Neuron (in vitro differentiated cells): ENCODE data around the gene PPP1R3C.

Source experiments
- H2AFZ ChIP-seq: one replicate; pipeline ENCODE4 v1.6.1; 2013; ENCODE audit warnings: low read depth, mild to moderate bottlenecking, inconsistent platforms, low read length, moderate library complexity
- H3K27me3 ChIP-seq: one replicate; pipeline ENCODE4 v1.6.1; 2013; ENCODE audit warnings: low read length; ENCODE audit not compliant: insufficient read depth
- H3K36me3 ChIP-seq: one replicate; pipeline ENCODE4 v1.6.1; 2013; ENCODE audit warnings: low read length; ENCODE audit not compliant: insufficient read depth
- H3K4me1 ChIP-seq: one replicate; pipeline ENCODE4 v1.6.1; 2013; ENCODE audit warnings: low read length; ENCODE audit not compliant: insufficient read depth
- H3K4me3 ChIP-seq: 2 replicates; pipeline ENCODE4 v1.5.1; 2013; ENCODE audit warnings: mild to moderate bottlenecking, low read length, moderate library complexity
- H3K9me3 ChIP-seq: one replicate; pipeline ENCODE4 v1.6.1; 2013; ENCODE audit warnings: low read length

Gene PPP1R3C

GRCh38 chr10:91632671-91633550 lies at the start of gene PPP1R3C:
Gene PPP1R3C, minus strand, starts transcription at chr10:91633071. Its CDS starts 102 bp downstream, at chr10:91632969.
- H3K27me3 ChIP-seq, result no peaks in the 10 kb centered on the region
- peak within 1 kb of the TSS; percentile 91 for H2AFZ ChIP-seq
- peaks cover 2% of the 10 kb centered on the region for H3K9me3 ChIP-seq
- no peaks in the 10 kb centered on the region for H3K4me1 ChIP-seq
- H3K36me3 ChIP-seq, result no peaks in the 10 kb centered on the region
- peak within 1 kb of the TSS; percentile 58 for H3K4me3 ChIP-seq

GRCh38 chr10:91681361-91682276 lies 48.7 kb upstream of the PPP1R3C start:
- Histone ChIP-seq H3K4me1 (peaks cover 3% of the 10 kb centered on the region), H3K4me3 (no peak overlapping the region), H3K36me3 (no peaks in the 10 kb centered on the region), H2AFZ (no peak overlapping the region), H3K27me3 (peaks cover 8% of the 10 kb centered on the region), H3K9me3 (no peaks in the 10 kb centered on the region)

- no peak overlapping the region for H3K4me3 ChIP-seq
- peaks cover 3% of the 10 kb centered on the region for H3K4me1 ChIP-seq
- peaks cover 8% of the 10 kb centered on the region for H3K27me3 ChIP-seq
- no peak overlapping the region for H2AFZ ChIP-seq
- no peaks in the 10 kb centered on the region for H3K36me3 ChIP-seq
- H3K9me3 ChIP-seq, result no peaks in the 10 kb centered on the region
These were observed 47.6 kb upstream of the PPP1R3C start for GRCh38 chr10:91680487-91680886.

GRCh38 chr10:91679296-91679695 lies 46.4 kb upstream of the PPP1R3C start:
- H3K4me3 ChIP-seq, result no peak overlapping the region
- H3K4me1 ChIP-seq, result peaks cover 3% of the 10 kb centered on the region
- no peaks in the 10 kb centered on the region for H3K36me3 ChIP-seq
- H3K27me3 ChIP-seq, result peaks cover 8% of the 10 kb centered on the region
- H3K9me3 ChIP-seq, result no peaks in the 10 kb centered on the region
- no peak overlapping the region for H2AFZ ChIP-seq

GRCh38 chr10:91677911-91678310 lies 45.0 kb upstream of the PPP1R3C start:
- Histone ChIP-seq H3K4me3 (no peak overlapping the region), H3K9me3 (no peaks in the 10 kb centered on the region), H3K4me1 (no peaks in the 10 kb centered on the region), H3K27me3 (peaks cover 8% of the 10 kb centered on the region), H2AFZ (no peak overlapping the region), H3K36me3 (no peaks in the 10 kb centered on the region)

GRCh38 chr10:91672021-91672608 lies 39.2 kb upstream of the PPP1R3C start:
- Histone ChIP-seq H2AFZ (no peak overlapping the region), H3K36me3 (no peaks in the 10 kb centered on the region), H3K27me3 (no peaks in the 10 kb centered on the region), H3K4me3 (no peak overlapping the region), H3K4me1 (peaks cover 9% of the 10 kb centered on the region), H3K9me3 (no peaks in the 10 kb centered on the region)

GRCh38 chr10:91668913-91669312 lies 36.0 kb upstream of the PPP1R3C start:
- Histone ChIP-seq H3K27me3 (no peaks in the 10 kb centered on the region), H3K9me3 (no peaks in the 10 kb centered on the region), H3K36me3 (no peaks in the 10 kb centered on the region), H3K4me1 (peaks cover 9% of the 10 kb centered on the region), H2AFZ (no peak overlapping the region), H3K4me3 (no peak overlapping the region)

GRCh38 chr10:91665842-91666241 lies 33.0 kb upstream of the PPP1R3C start:
- no peak overlapping the region for H2AFZ ChIP-seq
- H3K4me1 ChIP-seq, result no peaks in the 10 kb centered on the region
- peaks cover 3% of the 10 kb centered on the region for H3K27me3 ChIP-seq
- H3K4me3 ChIP-seq, result no peak overlapping the region
- no peaks in the 10 kb centered on the region for H3K9me3 ChIP-seq
- no peaks in the 10 kb centered on the region for H3K36me3 ChIP-seq

- no peaks in the 10 kb centered on the region for H3K9me3 ChIP-seq
- H3K36me3 ChIP-seq, result no peaks in the 10 kb centered on the region
- H2AFZ ChIP-seq, result no peak overlapping the region
- H3K4me3 ChIP-seq, result no peak overlapping the region
- peaks cover 3% of the 10 kb centered on the region for H3K27me3 ChIP-seq
- H3K4me1 ChIP-seq, result no peaks in the 10 kb centered on the region
These were observed 31.6 kb upstream of the PPP1R3C start for GRCh38 chr10:91664426-91664825.

GRCh38 chr10:91662993-91663392 lies 30.1 kb upstream of the PPP1R3C start:
- no peaks in the 10 kb centered on the region for H3K36me3 ChIP-seq
- H2AFZ ChIP-seq, result no peak overlapping the region
- no peak overlapping the region for H3K4me3 ChIP-seq
- no peaks in the 10 kb centered on the region for H3K4me1 ChIP-seq
- H3K9me3 ChIP-seq, result no peaks in the 10 kb centered on the region
- peaks cover 3% of the 10 kb centered on the region for H3K27me3 ChIP-seq

- no peaks in the 10 kb centered on the region for H3K36me3 ChIP-seq
- no peak overlapping the region for H2AFZ ChIP-seq
- peaks cover 9% of the 10 kb centered on the region for H3K4me1 ChIP-seq
- no peaks in the 10 kb centered on the region for H3K27me3 ChIP-seq
- no peak overlapping the region for H3K4me3 ChIP-seq
- no peaks in the 10 kb centered on the region for H3K9me3 ChIP-seq
These were observed 20.5 kb upstream of the PPP1R3C start for GRCh38 chr10:91653219-91653870.

- no peak overlapping the region for H2AFZ ChIP-seq
- peaks cover 9% of the 10 kb centered on the region for H3K4me1 ChIP-seq
- no peaks in the 10 kb centered on the region for H3K27me3 ChIP-seq
- no peak overlapping the region for H3K4me3 ChIP-seq
- H3K36me3 ChIP-seq, result no peaks in the 10 kb centered on the region
- H3K9me3 ChIP-seq, result no peaks in the 10 kb centered on the region
These were observed 19.5 kb upstream of the PPP1R3C start for GRCh38 chr10:91652364-91652763.
